NCI-H526 (cell line): Measurements from ENCODE around the gene ITGA4.
A peak's percentile ranks its signal among the peaks of the same experiment; 100 is the strongest.

Source experiments
- DNase-seq, 2 experiments: peaks; one replicate each; lab custom pipeline; 2025; lab: John Stamatoyannopoulos, UW

The ITGA4 gene

GRCh38 chr2:181515719-181516118 lies 58.5 kb downstream of the ITGA4 start:
- no peak for DNase-seq

GRCh38 chr2:181516992-181517391 lies 59.8 kb downstream of the ITGA4 start:
- DNase-seq = no peak

GRCh38 chr2:181517685-181518301 lies 60.6 kb downstream of the ITGA4 start:
- no peak for DNase-seq

GRCh38 chr2:181520253-181520652 lies 63.1 kb downstream of the ITGA4 start:
- no peak for DNase-seq

- DNase-seq = no peak
Observed at GRCh38 chr2:181523756-181524155, 66.6 kb downstream of the ITGA4 start.

- no peak for DNase-seq
Observed at GRCh38 chr2:181526014-181526413, 68.8 kb downstream of the ITGA4 start.

GRCh38 chr2:181527058-181527457 lies 69.9 kb downstream of the ITGA4 start:
- no peak for DNase-seq

GRCh38 chr2:181528441-181528840 lies 71.3 kb downstream of the ITGA4 start:
- DNase-seq = no peak

GRCh38 chr2:181536730-181537129 lies 79.5 kb downstream of the ITGA4 start:
- no peak for DNase-seq

- DNase-seq = no peak
Observed at GRCh38 chr2:181540421-181540820, 83.2 kb downstream of the ITGA4 start.

GRCh38 chr2:181542170-181542569 lies 85.0 kb downstream of the ITGA4 start:
- DNase-seq = no peak

GRCh38 chr2:181546086-181546485 lies 88.9 kb downstream of the ITGA4 start:
- no peak for DNase-seq

GRCh38 chr2:181552808-181553207 lies 95.6 kb downstream of the ITGA4 start:
- no peak for DNase-seq

- no peak for DNase-seq
Observed at GRCh38 chr2:181553244-181553643, 96.1 kb downstream of the ITGA4 start.

GRCh38 chr2:181554061-181554830 lies 97.1 kb downstream of the ITGA4 start:
- DNase-seq = no peak

- DNase-seq = no peak
Observed at GRCh38 chr2:181558371-181558770, 101.2 kb downstream of the ITGA4 start.

GRCh38 chr2:181563101-181563692 lies 106.0 kb downstream of the ITGA4 start:
- no peak for DNase-seq

GRCh38 chr2:181566334-181567032 lies 109.3 kb downstream of the ITGA4 start:
- DNase-seq = no peak

- no peak for DNase-seq
Observed at GRCh38 chr2:181570059-181570458, 112.9 kb downstream of the ITGA4 start.

GRCh38 chr2:181570833-181571661 lies 113.9 kb downstream of the ITGA4 start:
- no peak for DNase-seq

- DNase-seq = peak; percentile 7 to 48
Observed at GRCh38 chr2:181573140-181573736, 116.1 kb downstream of the ITGA4 start.
